Measurements from ENCODE around the gene PPP1R12B.
"Not testable (repeated sequence)": the region's sequence is repeated elsewhere in the genome, so short reads cannot be mapped to it uniquely, and the experiment has no call there.

DNA sequence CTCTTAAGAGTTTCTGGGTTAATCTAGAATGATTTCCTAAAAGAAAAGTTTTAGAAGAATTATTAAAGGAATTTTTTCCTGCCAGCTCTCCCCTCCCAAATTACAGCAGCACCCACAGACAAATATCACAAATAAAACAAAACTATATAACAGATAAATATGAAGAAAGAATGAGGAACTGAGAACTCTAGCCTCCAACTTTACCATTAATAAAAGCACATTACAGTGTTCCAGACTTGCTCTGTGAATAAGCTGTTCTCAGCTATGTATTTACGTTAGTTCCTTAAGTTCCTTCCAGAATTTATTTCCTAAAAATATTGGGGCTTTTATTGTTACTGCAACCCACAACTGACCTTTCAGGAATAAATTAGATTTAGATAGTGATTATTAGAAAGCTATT is 168.6 kb downstream of the PPP1R12B start:
- TF ChIP-seq, protein P1, sequence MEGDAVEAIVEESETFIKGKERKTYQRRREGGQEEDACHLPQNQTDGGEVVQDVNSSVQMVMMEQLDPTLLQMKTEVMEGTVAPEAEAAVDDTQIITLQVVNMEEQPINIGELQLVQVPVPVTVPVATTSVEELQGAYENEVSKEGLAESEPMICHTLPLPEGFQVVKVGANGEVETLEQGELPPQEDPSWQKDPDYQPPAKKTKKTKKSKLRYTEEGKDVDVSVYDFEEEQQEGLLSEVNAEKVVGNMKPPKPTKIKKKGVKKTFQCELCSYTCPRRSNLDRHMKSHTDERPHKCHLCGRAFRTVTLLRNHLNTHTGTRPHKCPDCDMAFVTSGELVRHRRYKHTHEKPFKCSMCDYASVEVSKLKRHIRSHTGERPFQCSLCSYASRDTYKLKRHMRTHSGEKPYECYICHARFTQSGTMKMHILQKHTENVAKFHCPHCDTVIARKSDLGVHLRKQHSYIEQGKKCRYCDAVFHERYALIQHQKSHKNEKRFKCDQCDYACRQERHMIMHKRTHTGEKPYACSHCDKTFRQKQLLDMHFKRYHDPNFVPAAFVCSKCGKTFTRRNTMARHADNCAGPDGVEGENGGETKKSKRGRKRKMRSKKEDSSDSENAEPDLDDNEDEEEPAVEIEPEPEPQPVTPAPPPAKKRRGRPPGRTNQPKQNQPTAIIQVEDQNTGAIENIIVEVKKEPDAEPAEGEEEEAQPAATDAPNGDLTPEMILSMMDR (conservative IDR thresholded peaks at IDR 0.05 in 1 of 2, IDR thresholded peaks at IDR 0.05 in 1 of 2; ENCODE audit: low read depth in 1 of 2, low read length in 2 of 2): not testable (repeated sequence)
- not testable (repeated sequence) for TF ChIP-seq EZH2 (IDR thresholded peaks at IDR 0.05; ENCODE audit: low read length, missing control alignments)
